ENCODE results near the gene RDH16.

RDH16 gene, protein sequence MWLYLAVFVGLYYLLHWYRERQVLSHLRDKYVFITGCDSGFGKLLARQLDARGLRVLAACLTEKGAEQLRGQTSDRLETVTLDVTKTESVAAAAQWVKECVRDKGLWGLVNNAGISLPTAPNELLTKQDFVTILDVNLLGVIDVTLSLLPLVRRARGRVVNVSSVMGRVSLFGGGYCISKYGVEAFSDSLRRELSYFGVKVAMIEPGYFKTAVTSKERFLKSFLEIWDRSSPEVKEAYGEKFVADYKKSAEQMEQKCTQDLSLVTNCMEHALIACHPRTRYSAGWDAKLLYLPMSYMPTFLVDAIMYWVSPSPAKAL

DNA sequence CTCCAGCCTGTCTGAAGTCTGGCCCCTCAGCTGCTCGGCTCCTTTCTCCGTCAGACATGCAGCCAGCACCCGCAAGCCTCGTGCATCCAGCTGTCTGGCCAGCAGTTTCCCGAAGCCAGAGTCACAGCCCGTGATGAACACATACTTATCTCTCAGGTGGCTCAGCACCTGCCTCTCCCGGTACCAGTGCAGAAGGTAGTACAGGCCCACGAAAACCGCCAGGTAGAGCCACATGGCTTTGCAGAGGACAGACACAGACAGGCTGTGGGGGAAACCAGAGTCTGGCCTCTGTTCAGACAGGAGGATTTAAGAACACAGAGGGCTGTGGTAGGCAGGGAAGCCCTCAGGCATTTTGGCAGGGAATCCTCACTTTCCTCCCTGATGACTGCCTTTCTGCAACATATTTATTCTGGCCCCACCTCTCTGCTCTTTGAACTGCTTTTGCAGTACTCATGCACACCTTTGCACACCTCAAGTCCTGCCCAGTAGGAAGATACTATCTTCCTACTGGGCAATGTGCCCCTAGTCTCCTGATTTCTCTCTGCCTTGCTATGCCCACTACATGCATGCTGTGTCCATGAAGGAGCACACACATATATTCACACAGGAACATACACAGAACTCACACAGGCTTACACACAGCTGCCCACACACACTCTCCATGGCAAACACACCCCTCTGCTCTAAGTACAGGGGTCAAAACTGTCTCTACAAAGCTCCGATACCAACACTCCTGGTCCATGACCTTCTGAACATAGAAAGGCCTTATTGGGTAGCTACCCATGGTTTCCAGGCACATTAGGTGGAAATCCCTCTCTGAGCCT lies at the start of gene RDH16:
TSS of gene RDH16 (minus strand) at position 380 of the 824 bp plus-strand sequence. CDS start at position 234, 146 bp downstream.
- DNase-seq = no peak

GRCh38 chr12:57006809-57007475 lies 49.5 kb upstream of the RDH16 start:
- DNase-seq = no peak

DNA sequence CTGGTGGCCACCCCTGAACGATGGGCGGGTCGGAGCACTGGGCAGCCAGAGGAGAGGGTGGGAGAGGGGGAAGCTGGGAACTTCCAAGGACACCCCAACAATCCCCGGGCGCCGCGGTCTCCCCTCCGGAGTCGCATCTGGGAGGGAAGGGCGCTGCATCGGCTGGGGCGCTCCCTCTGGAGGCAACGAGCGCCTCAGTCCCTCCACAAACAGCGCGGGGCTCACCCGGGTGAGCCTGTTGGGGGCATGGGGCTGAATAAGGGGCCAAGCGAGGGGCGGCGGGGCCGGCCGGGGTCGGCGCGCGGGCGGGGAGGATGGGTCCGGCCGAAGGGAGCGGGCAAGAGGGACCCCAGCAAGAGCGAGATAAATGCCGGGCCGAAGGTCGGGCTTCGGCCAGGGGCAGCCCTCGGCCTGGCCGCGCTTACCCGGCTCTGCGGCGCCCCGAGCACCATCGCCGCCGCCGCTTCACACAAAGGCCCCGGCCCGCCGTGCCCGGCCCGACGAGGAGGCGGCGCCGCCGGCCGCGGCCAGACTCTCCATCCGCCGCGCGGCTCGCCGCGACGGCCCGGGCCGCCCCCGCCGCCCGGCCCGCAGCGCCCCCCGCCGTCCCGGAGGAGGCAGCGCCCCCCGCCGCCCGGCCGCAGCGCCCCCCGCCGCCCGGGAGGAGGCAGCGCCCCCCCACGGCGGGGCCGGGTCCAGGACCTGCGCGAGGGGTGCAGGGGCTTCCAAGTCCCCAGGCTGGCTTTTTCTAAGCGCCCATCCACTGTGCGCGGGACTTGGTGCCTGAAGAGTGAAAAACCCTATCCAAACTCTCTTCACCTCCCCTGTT lies 48.8 kb upstream of the RDH16 start, which contains the start of gene ZBTB39:
TSS of gene ZBTB39 (minus strand) at position 567 of the 829 bp plus-strand sequence. CDS start 1,629 bp downstream, outside the sequence.
- DNase-seq = no peak

GRCh38 chr12:57004651-57005050 lies 47.2 kb upstream of the RDH16 start:
- DNase-seq = no peak

DNA sequence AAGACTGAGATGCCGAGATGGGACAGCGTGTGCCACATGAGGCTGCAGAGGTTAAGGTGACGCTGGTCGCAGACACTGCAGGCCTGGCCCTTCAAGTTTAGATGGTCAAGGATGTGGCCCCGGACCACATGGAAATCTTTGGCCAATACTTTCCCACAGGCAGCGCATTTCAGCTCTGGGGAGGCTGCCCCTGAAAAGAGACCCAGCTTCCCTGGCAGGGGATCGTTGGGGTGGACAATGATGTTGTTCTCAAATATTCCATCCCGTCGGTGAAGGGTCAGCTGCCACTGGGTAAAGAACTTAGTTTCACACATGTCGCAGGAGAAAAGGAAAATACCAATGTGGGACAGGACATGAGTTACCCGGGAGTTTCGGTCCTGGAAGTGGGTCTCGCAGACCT lies 46.0 kb upstream of the RDH16 start:
- DNase-seq = no peak

DNA sequence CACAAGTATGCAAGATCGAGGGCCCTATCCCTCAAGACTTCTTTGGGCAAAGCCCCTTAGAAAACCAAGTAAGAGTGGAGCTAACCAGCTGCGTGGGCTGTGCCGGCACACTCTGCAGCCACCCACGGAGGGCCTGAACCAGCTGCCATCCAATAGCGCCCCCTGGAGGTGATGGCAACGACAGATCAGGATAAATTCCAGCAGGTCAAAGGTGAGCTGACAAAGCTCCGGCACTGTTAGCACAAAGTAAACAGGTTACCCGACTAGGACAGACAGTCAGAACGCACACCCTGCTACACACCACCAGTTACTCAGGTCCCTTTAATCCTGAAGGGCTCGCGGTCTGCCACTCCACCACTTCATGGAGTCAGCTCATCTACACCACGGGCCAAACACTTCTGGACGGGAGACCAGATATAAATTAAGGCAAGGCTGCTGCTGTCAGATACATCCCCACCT lies 44.1 kb upstream of the RDH16 start:
- DNase-seq = no peak

DNA sequence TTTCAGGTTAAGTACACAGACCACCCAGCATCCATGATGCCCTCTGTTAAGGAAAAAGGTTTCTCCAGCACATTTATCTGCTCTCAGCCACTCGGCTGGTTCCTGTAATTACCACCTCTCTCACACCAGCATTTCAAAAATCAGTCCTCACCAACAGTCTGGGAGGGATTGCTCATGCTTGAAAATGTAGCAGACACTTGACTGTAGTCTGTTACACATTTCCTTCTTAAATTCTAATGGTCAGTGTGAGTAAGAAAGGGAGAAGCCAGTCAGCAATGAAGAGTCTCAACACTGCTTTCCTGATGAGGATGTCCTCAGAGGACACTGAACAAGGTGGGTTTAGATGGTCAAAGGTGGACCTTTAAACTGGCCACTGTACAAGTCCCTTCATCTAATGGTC lies 43.0 kb upstream of the RDH16 start:
- DNase-seq = no peak

- DNase-seq = no peak
These were observed 42.0 kb upstream of the RDH16 start for GRCh38 chr12:56999456-56999855.

DNA sequence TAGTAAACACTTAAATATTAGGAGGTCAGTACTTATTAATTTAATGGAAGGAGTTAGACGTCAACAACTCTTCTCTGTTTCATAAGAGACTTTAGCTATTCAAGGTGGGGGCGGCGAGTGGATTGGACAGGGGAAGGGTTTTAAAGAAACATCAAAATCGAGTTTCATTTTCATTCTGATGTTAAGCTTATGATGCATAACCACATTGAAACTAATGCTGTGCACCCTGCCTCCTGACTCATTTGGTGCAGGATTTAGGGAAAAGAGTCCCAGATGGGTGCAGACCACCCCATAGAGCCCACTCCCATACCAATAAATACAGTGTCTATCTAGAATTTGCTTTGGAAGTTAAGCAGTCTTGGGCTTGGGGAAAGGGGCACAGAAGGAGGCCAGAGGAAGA lies 41.6 kb upstream of the RDH16 start:
- no peak for DNase-seq

DNA sequence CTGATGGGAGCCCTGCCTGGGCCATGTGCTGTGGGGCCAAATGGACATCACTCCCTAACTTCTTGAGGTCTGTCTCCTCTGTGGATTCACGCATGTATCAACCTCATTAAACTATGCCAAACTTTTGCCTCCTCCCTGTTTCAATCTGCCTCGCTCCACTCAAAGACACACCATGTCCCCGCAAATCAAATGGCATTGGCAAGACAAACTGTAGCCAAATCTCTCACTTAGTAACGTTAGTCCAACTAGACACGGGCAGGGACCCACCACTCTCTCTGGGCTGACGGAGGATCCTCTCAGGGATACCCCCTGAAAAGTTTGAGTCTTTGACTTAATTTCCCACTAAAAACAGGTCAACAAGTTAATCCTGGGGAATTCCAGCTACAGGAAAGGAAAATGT lies 40.9 kb upstream of the RDH16 start:
- no peak for DNase-seq

DNA sequence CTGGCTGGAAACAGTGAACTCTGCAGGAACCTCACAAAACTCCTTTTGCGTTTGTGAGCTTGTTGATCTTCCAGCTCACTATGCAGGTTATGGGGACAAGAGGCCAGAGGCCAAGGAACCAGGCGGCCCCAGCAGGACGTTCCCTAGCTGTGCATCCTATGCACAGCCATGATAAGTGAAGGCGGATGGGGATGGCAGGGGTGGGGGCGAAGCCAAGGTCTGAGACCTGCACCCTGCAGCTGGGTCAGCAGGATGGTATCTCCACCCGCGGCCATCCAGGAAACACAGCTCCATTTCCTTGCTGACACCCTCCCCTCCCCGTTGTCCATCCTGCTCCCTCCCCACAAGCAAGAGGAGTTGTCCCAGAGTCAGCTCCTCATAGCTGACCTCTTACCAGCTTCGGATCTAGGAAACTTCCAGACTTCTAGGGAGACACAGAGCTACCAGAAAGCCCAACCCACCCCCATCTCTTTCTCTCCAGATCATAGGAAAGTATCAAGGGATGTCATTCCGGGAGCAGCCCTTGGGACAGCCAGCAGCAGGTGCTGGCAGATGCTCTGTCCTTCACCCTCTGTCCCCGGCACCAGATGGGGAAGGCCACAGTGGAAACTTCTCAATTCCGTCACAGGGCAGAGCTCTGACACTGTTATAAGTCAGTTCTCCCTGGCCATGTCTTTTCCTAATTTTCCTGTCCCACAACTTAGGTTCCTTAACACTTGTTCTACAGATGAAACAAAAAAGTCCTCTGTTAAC lies 39.6 kb upstream of the RDH16 start:
- DNase-seq = no peak

- no peak for DNase-seq
These were observed 38.6 kb upstream of the RDH16 start for GRCh38 chr12:56995930-56996496.

DNA sequence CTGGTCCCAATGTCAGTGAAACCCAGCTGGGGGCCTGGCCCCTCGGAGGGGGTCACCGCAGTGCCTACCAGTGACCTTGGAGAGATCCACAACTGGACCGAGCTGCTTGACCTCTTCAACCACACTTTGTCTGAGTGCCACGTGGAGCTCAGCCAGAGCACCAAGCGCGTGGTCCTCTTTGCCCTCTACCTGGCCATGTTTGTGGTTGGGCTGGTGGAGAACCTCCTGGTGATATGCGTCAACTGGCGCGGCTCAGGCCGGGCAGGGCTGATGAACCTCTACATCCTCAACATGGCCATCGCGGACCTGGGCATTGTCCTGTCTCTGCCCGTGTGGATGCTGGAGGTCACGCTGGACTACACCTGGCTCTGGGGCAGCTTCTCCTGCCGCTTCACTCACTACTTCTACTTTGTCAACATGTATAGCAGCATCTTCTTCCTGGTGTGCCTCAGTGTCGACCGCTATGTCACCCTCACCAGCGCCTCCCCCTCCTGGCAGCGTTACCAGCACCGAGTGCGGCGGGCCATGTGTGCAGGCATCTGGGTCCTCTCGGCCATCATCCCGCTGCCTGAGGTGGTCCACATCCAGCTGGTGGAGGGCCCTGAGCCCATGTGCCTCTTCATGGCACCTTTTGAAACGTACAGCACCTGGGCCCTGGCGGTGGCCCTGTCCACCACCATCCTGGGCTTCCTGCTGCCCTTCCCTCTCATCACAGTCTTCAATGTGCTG lies 38.0 kb upstream of the RDH16 start:
- DNase-seq = no peak

- no peak for DNase-seq
These were observed 36.9 kb upstream of the RDH16 start for GRCh38 chr12:56994231-56994746.

- no peak for DNase-seq
These were observed 35.9 kb upstream of the RDH16 start for GRCh38 chr12:56993346-56993745.

GRCh38 chr12:56991319-56992246 lies 34.2 kb upstream of the RDH16 start:
- DNase-seq = no peak

GRCh38 chr12:56990648-56991318 lies 33.4 kb upstream of the RDH16 start:
- no peak for DNase-seq

DNA sequence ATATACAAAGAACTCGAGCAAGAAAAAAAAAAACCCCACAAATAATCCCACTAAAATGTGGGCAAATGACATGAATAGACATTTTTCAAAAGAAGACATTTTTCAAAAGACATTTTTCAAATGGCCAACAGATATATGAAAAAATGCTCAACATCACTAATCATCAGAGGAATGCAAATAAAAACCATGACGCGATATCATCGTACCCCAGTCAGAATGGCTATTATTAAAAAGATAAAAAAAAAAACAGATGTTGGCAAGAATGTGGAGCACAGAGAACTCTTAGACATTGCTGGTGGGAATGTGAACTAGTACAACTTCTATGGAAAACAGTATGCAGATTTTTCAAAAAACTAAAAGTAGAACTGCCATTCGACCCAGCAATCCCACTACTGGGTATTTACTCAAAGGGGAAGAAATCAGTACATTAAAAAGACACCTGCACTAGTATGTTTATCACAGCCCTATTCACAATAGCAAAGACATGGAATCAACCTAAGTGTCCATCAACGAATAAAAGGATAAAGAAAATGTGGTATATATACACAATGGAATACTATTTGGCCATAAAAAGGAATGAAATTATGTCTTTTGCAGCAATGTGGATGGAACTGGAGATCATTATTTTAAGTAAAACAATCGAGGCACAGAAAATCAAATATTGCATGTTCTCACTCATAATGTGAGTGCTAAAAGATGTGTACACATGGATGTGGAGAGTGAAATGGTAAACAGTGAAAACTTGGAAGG lies 32.6 kb upstream of the RDH16 start:
- DNase-seq = no peak
